ENCODE measurements around the gene FXN.

- TF ChIP-seq CTCF (conservative IDR thresholded peaks at IDR 0.05; ENCODE audit: low read length) (no peak), EZH2phosphoT487 (IDR thresholded peaks at IDR 0.05; ENCODE audit: borderline replicate concordance) (no peak)
These were observed 5.1 kb downstream of the FXN start for GRCh38 chr9:69040646-69041045.

Measured in Loucy (cell line).